DND-41 (cell line): ENCODE data around the gene RPH3AL.

Experiments
- CTCF ChIP-seq: IDR thresholded peaks from 2 replicates; pipeline ENCODE4 v1.5.1; 2012; ENCODE audit warnings: borderline replicate concordance, low read length, moderate library complexity, mild to moderate bottlenecking; ENCODE audit not compliant: poor library complexity, severe bottlenecking; ENCODE audit errors: extremely low read depth
- EZH2 ChIP-seq: IDR thresholded peaks from 3 replicates; pipeline ENCODE4 v1.6.1; 2012; ENCODE audit warnings: borderline replicate concordance, low read depth, mild to moderate bottlenecking, moderate library complexity, low read length, inconsistent platforms; ENCODE audit not compliant: severe bottlenecking

- TF ChIP-seq CTCF (no peak), EZH2 (no peak)
Observed at GRCh38 chr17:381516-381915, 28.9 kb upstream of the RPH3AL start.
